Measurements from ENCODE around the gene NDE1.
"Not testable (repeated sequence)": the region's sequence is repeated elsewhere in the genome, so short reads cannot be mapped to it uniquely, and the experiment has no call there.

The NDE1 gene

DNA sequence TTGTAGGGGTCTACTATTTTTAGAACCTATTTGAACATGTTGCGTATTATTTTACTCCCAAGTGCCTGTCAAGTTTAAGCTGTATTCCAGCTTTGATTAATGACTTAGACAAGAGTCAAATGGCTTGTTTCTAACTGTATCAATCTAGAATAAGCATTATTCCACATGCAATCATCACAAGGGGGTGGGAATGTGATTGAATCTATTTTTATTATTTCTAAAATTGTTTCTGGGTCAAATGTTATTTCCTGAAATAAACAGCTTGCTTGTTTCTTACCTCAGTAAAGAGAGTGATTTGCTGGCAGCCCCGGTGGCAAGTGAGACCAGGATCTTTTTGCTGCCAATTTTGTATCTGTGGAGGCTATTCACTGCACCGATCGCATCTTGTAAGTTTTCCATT, 28.6 kb upstream of the NDE1 start:
- no peak for DNase-seq

DNA sequence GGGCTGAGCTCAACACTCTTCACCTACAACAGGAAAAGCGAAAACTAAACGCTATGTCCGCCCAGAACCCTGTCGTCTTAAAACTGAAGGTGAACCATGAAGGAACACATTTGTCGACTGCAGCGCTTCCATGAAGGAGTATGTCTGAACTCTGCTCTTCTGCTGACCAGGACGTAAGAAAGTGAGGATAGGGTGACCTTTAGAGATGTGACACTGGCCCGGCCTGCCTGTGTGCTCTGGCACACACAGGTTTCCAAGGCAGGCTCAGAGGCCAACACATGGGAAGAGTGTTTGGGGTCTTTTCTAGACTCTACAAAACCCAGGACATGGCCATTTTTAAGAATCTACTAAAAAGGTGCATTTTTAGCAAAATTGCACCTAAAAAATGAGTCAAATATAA, 28.2 kb upstream of the NDE1 start:
- no peak for DNase-seq

DNA sequence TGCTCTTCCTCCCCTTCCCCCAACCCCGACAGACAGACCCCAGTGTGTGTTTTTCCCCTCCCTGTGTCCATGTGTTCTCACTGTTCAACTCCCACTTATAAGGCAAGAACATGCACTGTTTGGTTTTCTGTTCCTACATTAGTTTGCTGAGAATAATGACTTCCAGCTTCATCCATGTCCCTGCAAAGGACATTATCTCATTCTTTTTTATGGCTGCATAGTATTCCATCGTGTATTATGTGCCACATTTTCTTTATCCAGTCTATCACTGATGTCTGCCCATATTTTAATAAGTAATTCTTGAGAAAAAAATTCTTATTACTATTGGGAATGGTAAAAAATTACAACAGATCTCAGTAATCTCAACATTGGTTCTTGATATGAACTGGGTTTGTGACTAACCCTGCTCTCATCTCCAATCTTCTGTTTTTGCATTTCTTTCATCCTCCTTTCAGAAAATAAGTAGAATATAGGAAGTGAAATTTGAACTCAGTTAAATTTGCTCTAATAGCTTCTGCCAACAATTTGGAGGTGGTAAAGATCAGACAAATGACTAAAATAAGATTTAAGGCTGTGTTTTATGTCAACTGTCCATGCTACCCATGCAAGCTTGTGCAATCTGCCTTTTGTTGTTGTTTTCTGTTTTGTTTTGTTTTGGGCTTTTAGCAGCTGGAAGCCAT, 18.2 kb upstream of the NDE1 start:
- DNase-seq: no peak

DNA sequence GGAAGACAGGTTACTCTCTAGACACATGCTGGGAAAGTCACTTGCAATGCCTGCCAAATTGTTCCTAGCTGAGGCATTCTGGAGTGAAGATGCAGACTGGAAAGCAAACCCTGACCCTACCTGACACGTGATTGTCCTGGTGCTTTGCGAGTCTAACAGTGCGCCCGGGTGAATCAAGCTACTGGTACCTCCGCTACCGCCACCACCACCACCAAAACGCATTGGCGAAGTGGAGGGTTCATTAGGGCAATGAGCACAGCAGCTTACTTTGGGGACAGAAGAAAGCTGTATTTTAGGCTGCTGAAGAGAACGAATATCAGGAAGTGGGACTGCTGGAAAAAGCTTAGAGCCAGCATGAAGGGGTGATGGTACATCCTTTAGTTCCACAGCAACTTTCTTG, 14.1 kb upstream of the NDE1 start:
- no peak for DNase-seq

DNA sequence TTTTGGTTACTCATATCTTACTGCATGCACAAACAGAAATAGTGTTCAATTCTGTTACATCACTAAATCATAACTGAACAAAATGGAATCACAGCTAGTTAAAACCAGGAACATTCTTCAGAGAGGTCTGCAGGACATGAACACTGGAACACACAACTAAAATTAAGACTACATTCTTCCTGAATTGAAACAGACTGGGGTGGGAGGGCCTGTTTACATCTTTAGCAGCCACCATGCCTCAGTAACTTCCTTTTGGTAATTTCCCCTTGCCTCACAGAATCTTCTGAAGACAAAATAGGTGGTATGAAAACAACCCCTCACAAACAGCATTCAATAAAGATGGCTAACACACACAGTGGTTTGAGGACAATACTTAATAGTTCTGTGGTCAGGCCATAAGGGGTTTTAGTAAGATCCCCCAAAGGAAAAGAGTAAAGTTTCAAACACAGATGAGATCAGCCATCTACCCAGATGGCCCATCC, 13.6 kb upstream of the NDE1 start:
- no peak for DNase-seq

DNA sequence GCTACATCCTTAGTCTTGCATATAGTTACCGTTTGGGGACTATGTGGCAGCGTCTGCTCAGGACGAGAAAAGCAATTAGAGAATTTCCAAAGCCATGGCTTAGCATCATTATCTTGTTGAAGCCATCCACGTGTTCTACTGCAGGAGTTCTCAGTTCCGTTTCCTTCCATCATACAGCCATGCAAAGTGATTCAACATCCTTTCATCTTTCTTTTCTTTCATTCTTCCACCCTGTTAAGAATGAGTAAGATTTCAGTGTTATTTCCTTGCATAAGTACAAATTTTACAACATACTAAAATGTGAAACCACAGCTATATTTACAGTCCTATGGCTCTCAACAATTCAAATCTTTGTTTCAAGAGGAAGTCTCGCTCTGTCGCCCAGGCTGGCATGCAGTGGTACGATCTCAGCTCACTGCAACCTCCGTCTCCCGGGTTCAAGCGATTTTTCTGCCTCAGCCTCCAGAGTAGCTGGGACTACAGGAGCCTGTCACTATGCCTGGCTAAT, 10.9 kb upstream of the NDE1 start:
- DNase-seq: no peak

DNA sequence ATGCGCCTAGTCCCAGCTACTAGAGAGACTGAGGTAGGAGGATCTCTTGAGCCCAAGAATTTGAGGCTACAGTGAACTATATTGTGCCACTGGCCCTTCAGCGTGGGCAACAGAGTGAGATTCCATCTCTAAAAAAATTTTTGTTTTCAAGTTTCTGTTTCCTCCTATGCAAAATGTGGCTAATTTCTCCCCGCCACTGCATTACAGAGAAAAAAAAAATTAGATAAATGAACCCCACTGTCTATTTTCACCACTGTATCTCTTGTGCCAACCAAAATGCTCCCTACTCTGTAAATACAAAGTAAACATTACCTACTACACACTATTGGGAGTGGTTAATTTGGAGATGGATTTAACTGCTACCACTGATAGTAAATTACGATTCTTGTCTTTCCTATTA, 9.1 kb upstream of the NDE1 start:
- no peak for DNase-seq

DNA sequence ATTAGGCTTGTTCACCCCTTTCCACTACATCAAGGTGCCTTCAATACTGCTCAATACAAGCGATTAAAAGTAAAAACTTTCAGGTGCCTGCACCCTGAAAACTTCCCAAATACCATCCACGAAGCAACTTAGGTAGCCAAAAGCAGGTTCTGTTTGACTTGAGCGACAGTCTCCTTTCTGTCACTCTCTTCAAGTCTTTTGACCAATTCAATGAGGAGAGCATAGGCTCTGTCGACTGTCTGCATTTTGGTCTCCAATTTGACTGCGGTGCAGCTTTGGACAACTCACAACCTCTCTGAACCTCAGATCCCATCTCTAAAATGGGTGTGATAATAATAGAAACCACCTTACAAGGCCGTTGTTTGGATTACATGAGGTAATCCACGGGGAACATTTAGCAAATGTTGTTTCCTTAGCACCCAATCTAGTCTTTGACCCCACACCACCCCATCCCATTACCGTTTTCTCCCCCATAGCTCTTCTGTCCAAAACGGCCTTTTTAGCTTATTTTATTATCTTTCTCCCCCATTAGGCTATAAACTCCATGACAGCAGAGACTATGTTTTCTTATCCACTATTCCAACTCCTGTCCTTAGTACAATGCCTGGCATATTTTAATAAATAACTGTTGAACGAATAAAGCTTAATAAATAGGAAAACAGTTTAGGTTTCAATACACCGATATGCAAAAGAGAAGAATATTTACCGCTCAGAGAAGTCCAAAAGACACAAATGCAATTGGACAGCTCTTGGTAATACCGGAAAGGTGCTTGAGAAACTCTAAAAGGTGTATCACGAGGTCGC, 8.1 kb upstream of the NDE1 start:
- no peak for DNase-seq

DNA sequence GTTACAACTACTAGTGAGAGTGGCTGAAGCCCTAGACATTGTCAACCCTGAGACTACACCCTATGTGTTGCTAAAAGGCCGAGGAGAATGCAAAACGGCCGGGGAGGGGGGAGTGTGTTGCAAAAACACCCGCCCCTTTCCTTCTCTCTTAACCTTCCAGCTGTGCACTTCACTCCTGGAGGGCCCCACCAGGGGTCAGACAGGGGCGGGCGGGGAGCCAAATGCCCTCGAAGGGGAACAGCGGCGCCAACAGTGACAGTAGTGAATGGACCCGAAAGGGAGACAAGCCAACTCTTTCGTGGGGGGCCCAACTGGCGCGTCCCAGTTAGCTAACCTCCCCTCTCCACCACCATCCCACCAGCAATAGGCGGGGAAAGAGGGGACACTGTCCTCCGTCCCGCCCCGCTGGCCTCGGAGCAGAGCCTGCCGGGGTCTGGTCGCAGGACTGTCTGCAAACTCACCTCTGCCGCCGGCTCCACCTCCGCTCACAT, 7.4 kb upstream of the NDE1 start:
- DNase-seq: peak; percentile 46

DNA sequence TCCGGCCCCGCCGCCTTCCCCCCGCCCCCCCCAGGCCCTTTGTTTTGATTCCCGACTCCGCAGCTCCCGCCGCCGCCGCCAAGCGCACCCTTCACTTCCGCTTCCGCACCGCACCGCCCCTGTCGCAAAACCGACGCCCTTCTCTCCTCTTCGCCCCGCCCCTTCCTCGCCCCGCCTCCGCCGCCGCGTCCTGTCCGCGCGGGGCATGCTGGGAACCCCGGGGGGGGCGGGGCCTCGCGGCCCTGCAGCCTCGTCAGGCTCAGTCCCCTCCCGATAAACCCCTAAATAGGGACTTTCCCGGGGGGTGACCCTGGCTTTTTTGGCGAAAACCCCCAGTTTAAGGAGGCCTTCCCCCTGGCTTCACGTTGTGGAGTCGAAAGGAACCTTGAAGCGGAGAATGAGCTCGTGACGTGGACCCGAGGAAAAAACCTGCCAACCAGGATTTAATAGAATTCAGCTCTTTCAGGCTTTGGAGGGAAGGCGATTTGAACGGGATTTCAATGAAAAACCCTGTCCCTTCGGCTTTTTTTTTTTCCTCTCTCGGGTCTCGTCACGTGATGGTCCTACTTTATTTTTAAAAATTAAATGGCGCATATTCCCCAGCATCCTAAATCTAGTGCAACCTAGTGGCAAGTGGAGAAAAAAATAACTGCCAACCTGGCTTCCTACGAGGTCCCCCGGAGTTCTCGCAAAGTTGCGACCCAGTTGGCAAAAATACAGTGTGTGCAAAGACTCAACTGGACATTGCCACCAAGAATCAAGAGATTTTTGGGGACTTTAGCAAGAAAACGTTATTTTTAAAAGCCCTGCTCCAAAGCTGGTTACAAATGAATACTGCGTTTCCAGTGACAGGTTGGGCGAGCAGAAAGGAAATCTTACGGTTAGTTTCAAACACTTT, 6.7 kb upstream of the NDE1 start, which contains the start of gene MARF1:
TSS of gene MARF1 (minus strand) at position 107 of the 898 bp plus-strand sequence. CDS start 3,921 bp downstream, outside the sequence.
- peak; percentile 95 for DNase-seq

DNA sequence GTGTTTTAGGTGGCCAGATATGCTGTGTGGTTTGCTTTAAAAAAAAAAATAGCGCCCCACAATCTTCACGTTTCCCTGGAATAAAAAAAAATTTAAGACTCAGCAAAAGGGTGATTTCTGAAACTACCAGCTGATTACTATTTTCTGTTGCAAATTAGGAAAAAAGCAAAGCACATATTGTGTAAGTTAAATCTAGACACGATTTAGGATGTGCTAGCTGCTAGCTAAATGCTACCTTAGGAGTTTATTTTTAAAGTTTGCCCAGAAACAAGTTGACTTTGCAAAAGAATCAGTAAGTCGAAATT, 6.1 kb upstream of the NDE1 start:
- DNase-seq: no peak

DNA sequence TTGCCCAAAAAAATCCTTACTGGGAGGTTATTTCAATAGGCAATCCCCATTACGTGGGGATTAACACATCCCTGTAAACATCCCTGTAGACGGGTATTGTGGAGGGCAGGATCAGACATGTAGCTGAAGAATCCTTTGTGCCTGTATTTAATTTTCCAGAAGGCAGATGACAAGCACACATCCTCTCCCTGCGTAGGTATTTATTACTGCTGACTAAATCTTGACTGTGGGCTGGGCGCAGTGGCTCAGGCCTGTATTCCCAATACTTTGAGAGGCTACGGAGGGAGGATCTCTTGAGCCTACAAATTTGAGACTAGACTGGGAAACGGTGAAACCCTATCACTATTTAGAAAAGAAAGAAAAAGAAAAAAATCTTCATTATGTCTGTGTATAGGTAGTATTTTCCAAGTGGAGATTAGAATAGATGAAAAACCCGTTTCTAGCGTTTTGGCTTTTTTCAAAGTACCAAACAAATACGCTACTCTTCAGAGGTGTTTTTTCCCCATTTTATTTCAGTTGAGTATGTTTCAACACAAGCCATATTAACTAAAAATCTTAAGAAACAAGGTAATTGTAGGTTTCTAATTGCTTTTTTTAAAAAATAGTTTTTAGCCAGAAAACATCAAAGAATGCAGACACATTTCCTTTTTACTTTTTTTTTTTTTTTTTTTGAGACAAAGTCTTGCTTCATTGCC, 5.6 kb upstream of the NDE1 start:
- DNase-seq: peak; percentile 60

DNA sequence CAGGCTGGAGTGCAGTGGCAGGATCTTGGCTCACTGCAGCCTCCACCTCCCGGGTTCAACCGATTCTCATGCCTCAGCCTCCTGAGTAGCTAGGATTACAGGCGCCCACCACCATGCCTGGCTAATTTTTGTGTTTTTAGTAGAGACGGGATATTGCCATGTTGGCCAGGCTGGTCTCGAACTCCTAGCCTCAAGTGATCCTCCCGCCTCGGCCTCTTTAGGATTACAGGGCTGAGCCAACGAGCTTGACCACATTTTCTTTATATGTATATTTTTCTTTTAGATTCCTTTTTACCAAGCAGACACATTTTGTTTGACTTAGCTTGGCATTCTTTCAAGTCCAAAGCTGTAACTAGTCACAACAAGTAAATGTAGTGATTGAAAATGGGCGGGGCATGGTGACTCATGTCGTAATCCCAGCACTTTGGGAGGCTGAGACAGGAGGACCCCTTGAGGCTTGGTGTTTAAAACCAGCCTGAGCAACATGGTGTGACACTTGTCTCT, 5.0 kb upstream of the NDE1 start:
- DNase-seq: peak; percentile 94

DNA sequence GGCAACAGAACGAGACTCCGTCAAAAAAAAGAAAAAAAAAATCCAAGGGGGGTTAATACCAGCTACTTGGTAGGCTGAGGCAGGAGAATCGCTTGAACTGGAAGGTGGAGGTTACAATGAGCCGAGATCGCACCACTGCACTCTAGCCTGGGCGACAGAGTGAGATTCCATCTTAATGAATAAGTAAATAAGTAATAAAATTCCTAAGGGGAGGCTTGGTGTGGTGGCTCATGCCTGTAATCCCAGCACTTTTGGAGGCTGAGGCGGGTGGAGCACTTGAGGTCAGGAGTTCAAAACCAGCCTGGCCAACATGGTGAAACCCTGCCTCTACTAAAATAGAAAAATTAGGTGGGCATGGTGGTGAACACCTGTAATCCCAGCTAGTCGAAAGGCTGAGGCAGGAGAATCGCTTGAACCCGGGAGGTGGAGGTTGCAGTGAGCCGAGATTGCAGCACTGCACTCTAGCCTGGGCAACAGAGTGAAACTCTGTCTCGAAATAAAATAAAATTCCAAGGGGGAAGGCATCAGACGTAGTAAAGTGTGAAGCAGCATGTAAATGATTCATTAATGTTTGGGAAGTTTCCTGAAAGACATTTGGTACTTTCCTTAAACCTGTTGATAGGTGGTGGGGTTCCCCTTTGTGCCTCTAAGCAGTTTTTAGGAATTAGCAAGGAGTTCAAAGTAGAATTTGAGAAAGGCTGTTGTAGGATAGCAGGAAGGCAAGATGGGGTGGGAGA, 3.3 kb upstream of the NDE1 start:
- not testable (repeated sequence) for DNase-seq

DNA sequence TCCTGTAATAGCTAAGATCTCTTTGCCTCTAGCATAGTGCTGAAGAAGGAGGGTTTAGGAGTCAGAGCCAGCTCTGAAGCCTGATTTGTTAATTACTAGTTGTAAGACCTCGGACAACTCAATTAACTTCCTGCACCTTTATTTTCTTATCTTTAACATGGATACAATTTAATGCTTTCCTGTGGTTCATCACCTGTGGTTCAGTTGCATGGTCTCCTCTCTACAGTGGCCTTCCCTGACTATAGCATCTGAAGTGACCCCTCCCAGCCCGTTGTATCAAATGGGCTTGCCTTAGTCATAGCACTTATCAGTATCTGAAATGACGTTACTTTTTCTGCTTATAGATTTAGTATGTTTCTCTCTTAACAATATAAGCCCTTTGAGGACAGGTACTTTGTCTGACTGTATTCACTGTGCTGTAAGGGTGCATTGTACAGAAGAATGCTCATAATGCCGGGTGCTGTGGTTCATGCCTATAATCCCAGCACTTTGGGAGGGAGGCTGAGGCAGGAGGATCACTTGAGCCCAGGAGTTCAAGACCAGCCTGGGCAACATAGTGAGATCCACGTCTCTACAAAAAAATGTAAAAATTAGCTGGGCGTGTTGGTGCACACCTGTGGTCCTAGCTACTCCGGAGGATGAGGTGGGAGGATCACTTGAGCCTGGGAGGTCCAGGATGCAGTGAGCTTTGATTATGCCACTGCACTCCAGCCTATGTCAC, 2.6 kb upstream of the NDE1 start:
- DNase-seq: no peak

DNA sequence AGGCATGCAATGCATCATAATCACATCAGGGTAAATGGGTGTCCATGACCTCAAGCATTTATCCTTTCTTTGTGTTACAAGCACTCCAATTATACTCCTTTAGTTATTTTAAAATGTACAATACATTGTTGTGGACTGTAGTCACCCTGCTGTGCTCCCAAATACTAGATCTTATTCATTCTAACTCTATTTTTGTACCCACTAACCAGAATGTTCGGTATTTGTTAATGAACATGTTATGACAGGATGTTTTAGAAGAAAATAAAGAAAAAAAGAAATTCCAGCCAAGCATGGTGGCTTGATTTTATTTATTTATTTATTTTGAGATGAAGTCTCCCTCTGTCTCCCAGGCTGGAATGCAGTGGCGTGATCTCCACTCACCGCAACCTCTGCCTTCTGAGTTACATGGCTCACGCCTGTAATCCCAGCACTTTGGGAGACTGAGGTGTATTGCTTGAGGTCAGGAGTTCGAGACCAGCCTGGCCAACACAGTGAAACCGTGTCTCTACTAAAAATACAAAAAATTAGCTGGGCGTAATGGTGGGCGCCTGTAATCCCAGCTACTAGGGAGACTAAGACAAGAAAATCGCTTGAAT, 1.8 kb upstream of the NDE1 start:
- peak; percentile 38 for DNase-seq

DNA sequence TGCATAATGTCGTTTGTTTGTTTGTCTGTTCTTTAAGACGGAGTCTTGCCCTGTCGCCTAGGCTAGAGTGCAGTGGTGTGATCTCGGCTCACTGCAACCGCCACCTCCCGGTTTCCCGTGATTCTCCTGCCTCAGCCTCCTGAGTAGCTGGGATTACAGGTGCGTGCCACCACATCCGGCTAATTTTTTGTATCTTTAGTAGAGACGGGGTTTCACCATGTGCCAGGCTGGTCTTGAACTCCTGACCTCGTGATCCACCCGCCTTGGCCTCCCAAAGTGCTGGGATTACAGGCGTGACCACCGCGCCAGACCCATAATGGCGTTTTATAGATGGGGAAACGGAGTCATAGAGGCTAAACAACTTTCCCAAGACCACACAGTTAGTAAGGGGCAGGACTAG, 734 bp upstream of the NDE1 start:
- DNase-seq: not testable (repeated sequence)

DNA sequence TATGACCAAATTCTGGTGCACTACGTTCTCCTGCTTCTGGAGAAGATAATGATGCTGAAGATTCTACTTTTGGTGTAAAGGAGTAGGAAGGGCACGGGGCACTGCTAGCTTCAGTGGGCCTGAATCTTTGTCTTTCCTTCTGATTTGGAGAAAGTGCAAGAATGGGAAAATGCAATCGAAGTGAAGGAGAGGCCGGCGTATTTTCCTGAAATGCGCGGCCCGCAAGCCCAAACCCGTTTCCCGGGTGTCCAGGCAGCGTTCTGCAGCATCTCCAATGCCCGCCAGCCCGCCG, 372 bp upstream of the NDE1 start:
- no peak for DNase-seq

DNA sequence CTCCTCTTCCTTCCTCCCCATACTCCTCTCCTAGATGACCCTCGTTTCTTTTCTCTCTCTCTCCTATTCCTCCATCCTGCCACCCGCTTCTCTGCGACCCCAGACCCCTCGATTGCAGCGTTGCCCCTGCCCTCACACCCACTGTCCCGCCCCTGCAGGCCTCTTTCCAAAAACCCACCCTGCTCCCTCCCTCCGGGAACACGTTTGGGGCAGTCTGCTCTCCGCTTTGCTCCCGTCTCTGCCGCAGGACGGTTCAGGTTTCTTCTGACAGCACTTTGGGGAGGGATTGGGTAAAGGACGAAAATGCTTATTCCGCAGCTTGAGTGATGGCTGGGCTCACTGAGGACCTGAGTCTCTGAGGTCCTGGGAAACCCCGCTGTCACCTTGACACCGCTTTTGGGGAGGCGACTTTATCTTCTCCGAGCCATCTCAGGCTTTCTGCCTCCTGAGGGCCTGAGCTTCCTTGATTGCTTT, 690 bp downstream of the NDE1 start:
- peak; percentile 21 for DNase-seq

DNA sequence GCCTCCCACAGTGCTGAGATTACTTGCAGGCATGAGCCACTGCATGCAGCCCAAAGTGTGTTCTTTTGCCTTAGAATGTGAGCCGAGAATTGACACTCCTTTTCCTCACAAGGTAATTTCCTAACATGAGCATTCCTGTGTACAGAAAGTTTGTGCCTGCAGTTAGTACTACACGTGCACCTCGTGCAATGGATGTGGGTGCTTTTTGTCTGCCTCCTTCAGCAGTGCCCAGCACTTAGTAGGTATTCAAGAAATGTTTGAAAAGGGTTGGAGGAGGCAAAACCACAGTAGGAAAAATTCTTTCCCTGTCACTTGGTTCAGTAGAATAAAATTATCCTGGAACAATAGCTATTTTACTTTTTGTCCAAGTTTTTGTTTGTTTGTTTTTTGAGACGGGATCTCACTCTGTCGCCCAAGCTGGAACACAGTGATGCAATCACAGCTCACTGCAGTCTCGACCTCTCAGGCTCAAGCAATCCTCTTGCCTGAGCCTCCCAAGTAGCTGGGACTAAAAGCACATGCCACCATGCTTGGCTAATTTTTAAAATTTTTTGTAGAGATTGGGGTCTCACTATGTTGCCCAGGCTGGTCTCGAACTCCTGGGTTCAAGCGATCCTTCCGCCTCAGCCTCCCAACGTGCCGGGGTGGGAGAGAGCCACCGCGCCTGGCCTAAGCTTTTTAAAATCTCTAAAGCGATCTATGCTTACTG, 2.4 kb downstream of the NDE1 start:
- DNase-seq: no peak

All from EL (cell line).